PC-9 (cell line): ENCODE measurements around the gene TLE3. TPM values are rescaled to one million over a fixed set of nuclear protein-coding genes. Genes with fewer than 3 reads are reported as not detected.

ENCODE experiments used
- BruUV-seq: library from RNA; stranded (reverse); fragments of 400-500 nt; replicated peaks from 2 replicates; lab custom pipeline; 2021; lab: Mats Ljungman, UMichigan
- CTCF ChIA-PET: fragments of 300-600 bp; sonication (Branson Sonifier 250); formaldehyde crosslinking; loops from one replicate; lab custom pipeline; 2022; ENCODE audit warnings: antibody characterized with exemption; lab: Charles Lee
- POLR2A ChIA-PET: fragments of 300-600 bp; sonication (Branson Sonifier 250); formaldehyde crosslinking; loops from one replicate; lab custom pipeline; 2022; ENCODE audit warnings: antibody characterized with exemption; ENCODE audit not compliant: unreplicated experiment; lab: Charles Lee
- DNase-seq, 2 experiments: peaks; one replicate each; pipeline versions ENCODE4 v3.0.0 to v3.0.0-alpha.2; 2015 to 2022; ENCODE audit warnings: mixed read lengths in 1 of 2
- H2AFZ ChIP-seq: fragments of 200-600 bp; sonication (generic); 2 replicates; pipeline ENCODE4 v1.8.1; 2017; ENCODE audit warnings: antibody characterized with exemption
- H3F3A ChIP-seq: fragments of 200-600 bp; sonication (generic); 2 replicates; pipeline ENCODE4 v1.8.1; 2017; ENCODE audit warnings: antibody characterized with exemption, mild to moderate bottlenecking, low read depth; ENCODE audit not compliant: insufficient read depth
- H3K27ac ChIP-seq: fragments of 200-600 bp; sonication (generic); 2 replicates; pipeline ENCODE4 v1.6.1; 2016; ENCODE audit warnings: mixed run types
- H3K27me3 ChIP-seq: fragments of 200-600 bp; sonication (generic); 2 replicates; pipeline ENCODE4 v1.6.1; 2016; ENCODE audit warnings: low read depth, mixed run types; ENCODE audit not compliant: insufficient read depth
- H3K36me3 ChIP-seq: fragments of 200-600 bp; sonication (generic); 2 replicates; pipeline ENCODE4 v1.6.1; 2016; ENCODE audit warnings: low read depth, mixed run types
- H3K4me1 ChIP-seq: fragments of 200-600 bp; sonication (generic); replicated peaks from 2 replicates; pipeline ENCODE4 v1.6.1; 2016; ENCODE audit warnings: mixed run types; ENCODE audit not compliant: insufficient read depth
- H3K4me2 ChIP-seq: fragments of 200-600 bp; sonication (generic); 2 replicates; pipeline ENCODE4 v1.6.1; 2017; ENCODE audit warnings: mixed run types
- H3K4me3 ChIP-seq: fragments of 200-600 bp; sonication (generic); 2 replicates; pipeline ENCODE4 v1.6.1; 2016; ENCODE audit warnings: mixed run types
- H3K79me2 ChIP-seq: fragments of 200-600 bp; sonication (generic); 2 replicates; pipeline ENCODE4 v1.6.1; 2017; ENCODE audit warnings: low read depth, mixed run types
- H3K9me2 ChIP-seq: fragments of 200-600 bp; sonication (generic); 2 replicates; pipeline ENCODE4 v1.8.1; 2017; ENCODE audit warnings: mild to moderate bottlenecking; ENCODE audit not compliant: insufficient read depth
- H3K9me3 ChIP-seq: fragments of 200-600 bp; sonication (generic); 2 replicates; pipeline ENCODE4 v1.8.1; 2016; ENCODE audit warnings: low read depth; ENCODE audit not compliant: insufficient read depth
- H4K20me1 ChIP-seq: fragments of 200-600 bp; sonication (generic); 2 replicates; pipeline ENCODE4 v1.8.1; 2017; ENCODE audit not compliant: insufficient read depth
- EZH2 ChIP-seq: fragments of 200-600 bp; sonication (generic); IDR thresholded peaks from 2 replicates; pipeline ENCODE4 v1.8.0; 2017; ENCODE audit warnings: antibody characterized with exemption, low read depth
- intact Hi-C: fragments of 100-400 bp; cut with micrococcal nuclease; formaldehyde crosslinking; loops from one replicate; pipeline ENCODE4 v1.10.0; 2022; ENCODE audit not compliant: unreplicated experiment
- total RNA-seq: library from RNA; stranded (reverse); gene quantifications from 2 replicates; pipeline ENCODE4 v1.2.3, GENCODE V29; 2021
- TF ChIP-seq, protein P1 (sequence below): fragments of 200-600 bp; sonication (generic); conservative IDR thresholded peaks from 2 replicates; pipeline ENCODE4 v1.6.1; 2017; ENCODE audit warnings: mixed run types, antibody characterized with exemption, mild to moderate bottlenecking, moderate library complexity

Gene TLE3
- total RNA-seq, 1 experiment from 2014 or later = 51.3 TPM

DNA sequence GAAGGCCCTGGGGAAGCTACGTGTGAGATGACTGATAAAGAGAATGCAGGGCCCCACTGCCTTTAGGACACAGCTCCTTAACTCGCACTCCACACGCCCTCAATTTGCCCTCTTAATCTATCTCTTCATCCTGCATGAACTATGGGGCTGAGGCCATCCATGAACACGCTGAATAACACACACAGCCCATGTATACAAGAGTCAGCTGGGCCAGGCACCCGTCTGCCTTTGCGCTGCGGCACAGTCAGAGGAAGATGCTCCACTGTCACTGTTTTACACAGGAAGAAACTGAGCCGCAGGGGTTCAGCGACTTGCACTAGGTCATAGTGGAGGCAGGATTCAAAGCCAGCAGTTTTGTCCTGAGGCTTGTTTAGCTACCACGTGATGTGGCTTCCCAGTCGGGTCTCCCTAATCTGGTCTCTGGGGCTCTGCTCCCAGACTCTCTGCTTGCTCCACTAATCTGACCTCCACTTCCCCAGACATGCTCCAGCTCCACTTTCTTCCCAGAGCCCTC, 43.9 kb downstream of the TLE3 start:
- BruUV-seq = no TSS peak
- no peak for TF ChIP-seq EZH2
- TF ChIP-seq, protein P1, sequence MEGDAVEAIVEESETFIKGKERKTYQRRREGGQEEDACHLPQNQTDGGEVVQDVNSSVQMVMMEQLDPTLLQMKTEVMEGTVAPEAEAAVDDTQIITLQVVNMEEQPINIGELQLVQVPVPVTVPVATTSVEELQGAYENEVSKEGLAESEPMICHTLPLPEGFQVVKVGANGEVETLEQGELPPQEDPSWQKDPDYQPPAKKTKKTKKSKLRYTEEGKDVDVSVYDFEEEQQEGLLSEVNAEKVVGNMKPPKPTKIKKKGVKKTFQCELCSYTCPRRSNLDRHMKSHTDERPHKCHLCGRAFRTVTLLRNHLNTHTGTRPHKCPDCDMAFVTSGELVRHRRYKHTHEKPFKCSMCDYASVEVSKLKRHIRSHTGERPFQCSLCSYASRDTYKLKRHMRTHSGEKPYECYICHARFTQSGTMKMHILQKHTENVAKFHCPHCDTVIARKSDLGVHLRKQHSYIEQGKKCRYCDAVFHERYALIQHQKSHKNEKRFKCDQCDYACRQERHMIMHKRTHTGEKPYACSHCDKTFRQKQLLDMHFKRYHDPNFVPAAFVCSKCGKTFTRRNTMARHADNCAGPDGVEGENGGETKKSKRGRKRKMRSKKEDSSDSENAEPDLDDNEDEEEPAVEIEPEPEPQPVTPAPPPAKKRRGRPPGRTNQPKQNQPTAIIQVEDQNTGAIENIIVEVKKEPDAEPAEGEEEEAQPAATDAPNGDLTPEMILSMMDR = no peak
- POLR2A ChIA-PET = no interaction called here

GRCh38 chr15:70053001-70053715, 44.6 kb downstream of the TLE3 start:
- BruUV-seq = no TSS peak
- POLR2A ChIA-PET = no interaction called here
- CTCF ChIA-PET = interaction anchor here (0.6 kb wide), 1 partner anchor 43 kb away, joined by 6 read pairs; no protein-coding TSS in a partner anchor
- intact Hi-C loops = no loop called here
- TF ChIP-seq EZH2 = no peak
- TF ChIP-seq, protein P1 = no peak
- Histone ChIP-seq H3K4me1 (no peaks in the 10 kb centered on the region), H3K27ac (no peak overlapping the region), H3K4me3 (no peak overlapping the region), H3K79me2 (no peaks in the 10 kb centered on the region), H3F3A (peaks cover 13% of the 10 kb centered on the region; the same call in 1 of the 2 replicates), H3K27me3 (no peaks in the 10 kb centered on the region), H2AFZ (no peak overlapping the region), H3K4me2 (no peak overlapping the region), H3K36me3 (no peaks in the 10 kb centered on the region), H3K9me3 (no peaks in the 10 kb centered on the region), H3K9me2 (no peaks in the 10 kb centered on the region), H4K20me1 (no peaks in the 10 kb centered on the region)
- DNase-seq = no peak

More for the DNA sequence above, 43.9 kb downstream of the TLE3 start:
- Histone ChIP-seq H3K4me1 (no peaks in the 10 kb centered on the region), H3K9me3 (no peaks in the 10 kb centered on the region), H4K20me1 (no peaks in the 10 kb centered on the region), H3K27ac (no peak overlapping the region), H2AFZ (no peak overlapping the region), H3K79me2 (no peaks in the 10 kb centered on the region), H3F3A (peaks cover 7% of the 10 kb centered on the region; the same call in 1 of the 2 replicates), H3K27me3 (no peaks in the 10 kb centered on the region), H3K9me2 (no peaks in the 10 kb centered on the region), H3K4me3 (no peak overlapping the region), H3K36me3 (no peaks in the 10 kb centered on the region), H3K4me2 (no peak overlapping the region)
- DNase-seq = no peak
- CTCF ChIA-PET = no interaction called here
- intact Hi-C loops = no loop called here

- Histone ChIP-seq H4K20me1 (no peaks in the 10 kb centered on the region), H3K4me2 (no peak overlapping the region), H3K27ac (no peak overlapping the region), H3K9me2 (no peaks in the 10 kb centered on the region), H3K36me3 (no peaks in the 10 kb centered on the region), H3K27me3 (no peaks in the 10 kb centered on the region), H3K4me3 (no peak overlapping the region), H3K9me3 (no peaks in the 10 kb centered on the region), H3F3A (peaks cover 20% of the 10 kb centered on the region; the same call in 1 of the 2 replicates), H3K4me1 (no peaks in the 10 kb centered on the region), H3K79me2 (no peaks in the 10 kb centered on the region), H2AFZ (no peak overlapping the region)
- BruUV-seq = no TSS peak
- intact Hi-C loops = no loop called here
- POLR2A ChIA-PET = no interaction called here
- DNase-seq = no peak
- CTCF ChIA-PET = no interaction called here
- TF ChIP-seq, protein P1 = no peak
- no peak for TF ChIP-seq EZH2
These were observed 45.6 kb downstream of the TLE3 start for GRCh38 chr15:70051948-70052633.
